ENCODE results near the gene ACAP3.
"Not testable (repeated sequence)": the region's sequence is repeated elsewhere in the genome, so short reads cannot be mapped to it uniquely, and the experiment has no call there.

The ACAP3 gene

DNA sequence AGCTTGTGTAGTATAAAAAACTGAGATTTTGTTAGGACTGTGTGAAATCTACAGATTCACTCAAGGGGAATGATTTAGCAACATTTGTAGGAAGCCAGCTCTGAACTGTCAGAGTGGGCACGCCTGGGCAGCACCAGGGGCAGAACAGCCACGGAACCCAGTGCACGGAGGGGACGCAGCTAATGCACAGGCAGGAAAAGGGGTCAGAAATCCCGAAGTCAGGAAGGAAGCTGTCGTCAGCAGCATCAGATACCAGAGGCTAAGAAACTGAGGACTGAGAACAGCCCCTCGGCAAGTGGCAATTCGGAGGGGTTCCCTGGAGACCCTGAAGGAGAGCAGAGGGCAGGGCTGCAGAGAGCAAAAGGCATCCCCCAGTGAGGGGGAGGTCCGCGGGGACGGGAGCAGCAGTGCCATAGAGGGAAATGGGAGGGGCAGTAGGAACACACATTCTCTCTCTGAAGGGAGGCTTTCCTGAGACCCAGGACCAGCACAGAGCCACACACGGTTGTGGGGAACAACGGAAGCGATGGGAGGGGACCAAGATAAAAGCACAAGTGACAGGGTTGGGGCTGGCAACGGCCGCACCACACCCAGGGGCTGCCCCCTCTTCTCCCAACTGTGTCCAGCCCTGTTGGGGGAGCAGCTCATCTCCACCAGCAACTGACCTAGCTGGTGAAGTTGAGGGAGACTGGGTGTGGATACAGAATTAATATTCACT, 46.7 kb downstream of the ACAP3 start:
- no peak for DNase-seq

DNA sequence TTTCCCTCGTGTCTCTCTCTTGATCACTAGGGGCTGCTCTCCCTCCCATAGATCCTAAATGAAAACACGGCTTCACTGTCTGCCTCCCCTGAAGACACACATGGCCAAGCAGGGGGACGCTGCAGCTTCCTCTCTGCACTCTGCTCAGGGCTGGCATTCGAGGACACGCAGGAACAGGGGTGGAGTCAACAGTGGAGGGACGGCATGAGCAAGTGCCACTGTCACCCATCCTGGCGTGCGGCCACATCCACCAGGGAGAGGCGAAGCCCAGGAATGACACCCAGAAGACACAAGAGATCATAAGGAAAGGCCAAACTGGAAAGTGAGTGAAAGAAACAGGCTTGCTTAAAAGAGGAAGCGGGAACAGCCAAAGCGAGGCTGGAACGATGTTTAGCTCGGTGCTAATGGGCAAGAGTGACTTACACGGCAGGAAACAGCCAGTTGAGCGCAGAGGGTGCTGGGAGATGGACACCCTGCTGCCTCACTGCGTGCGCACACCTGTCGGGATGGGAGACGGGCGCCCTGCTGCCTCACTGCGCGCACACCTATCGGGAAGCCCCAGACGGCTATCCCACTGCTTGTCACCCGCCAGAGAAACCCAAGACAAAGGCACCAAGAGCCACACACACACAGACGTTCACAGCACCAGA, 47.7 kb downstream of the ACAP3 start:
- DNase-seq: no peak

DNA sequence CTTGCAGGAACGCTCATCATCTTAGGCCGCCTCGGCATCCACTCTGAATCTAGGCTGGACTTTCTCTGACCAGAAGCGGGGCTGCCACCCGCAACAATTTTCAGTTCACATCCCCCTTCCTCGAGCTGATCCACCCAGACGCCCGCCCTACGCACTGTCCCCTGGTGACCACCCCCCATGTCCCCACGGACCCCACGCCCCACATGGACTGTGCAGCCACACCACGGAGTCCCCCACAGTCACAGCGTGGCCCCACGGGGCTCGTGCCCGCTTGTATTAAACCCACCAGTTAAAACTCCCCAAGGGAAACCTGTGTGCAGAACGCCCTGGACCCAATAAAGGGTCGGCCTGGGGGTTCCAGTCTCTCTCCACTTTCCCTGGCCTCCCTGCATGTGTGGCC, 48.2 kb downstream of the ACAP3 start:
- no peak for DNase-seq

DNA sequence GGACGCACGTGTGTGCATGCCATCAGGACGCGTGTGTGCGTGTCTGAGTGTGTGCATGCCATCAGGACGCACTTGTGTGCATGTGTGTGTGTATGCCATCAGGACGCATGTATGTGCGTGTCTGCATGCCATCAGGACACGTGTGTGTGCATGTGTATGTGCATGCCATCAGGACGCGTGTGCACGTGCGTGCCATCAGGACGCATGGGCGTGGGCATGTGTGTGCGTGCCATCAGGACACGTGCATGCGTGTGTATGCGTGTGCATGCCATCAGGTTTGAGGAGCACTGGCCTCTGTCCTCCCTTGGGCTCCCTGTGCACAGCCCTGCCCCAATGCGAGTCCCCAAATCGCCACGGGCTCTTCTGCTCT, 48.6 kb downstream of the ACAP3 start:
- no peak for DNase-seq

DNA sequence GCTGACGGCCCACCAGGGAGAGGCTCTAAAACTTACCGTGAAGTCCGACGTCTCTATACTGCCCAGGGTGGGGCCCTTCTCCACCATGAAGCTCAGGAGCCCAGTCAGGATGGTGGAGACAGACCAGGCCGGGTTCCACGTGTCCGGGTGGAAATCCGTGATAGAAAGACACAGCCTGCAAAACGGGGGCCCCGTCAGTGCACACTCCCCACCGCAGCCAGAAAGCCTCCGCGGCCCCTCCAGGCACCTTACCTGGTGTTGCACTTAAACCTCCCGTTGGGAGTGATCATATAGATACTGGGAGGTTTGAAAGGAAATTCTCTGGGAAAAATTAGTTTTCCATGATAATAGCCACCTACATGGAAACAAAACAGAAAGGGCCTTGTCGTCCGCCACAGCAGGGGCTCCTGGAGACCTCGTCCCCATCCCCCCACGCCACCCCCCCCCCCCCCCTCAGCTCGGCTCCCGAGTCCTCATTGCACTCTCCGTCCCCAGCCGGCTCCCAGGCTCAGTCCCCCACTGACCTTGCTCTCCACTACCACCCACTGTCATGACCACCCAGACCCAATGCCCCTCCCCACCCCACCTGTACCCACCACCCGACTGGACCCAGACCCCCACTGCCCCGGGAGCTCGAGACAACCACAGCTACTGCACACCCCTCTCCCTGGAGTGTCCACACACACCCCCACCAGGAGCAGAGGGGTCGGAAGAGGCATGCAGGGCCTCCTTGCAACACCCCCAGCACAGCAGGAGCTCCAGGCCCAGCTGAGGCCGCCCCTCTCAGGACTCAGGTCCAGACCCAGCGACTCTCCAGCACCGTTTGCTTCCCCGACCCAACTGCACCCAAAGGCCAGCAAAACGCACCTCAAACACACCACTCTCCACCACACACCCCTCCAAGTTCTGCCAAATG, 50.5 kb downstream of the ACAP3 start:
- no peak for DNase-seq

DNA sequence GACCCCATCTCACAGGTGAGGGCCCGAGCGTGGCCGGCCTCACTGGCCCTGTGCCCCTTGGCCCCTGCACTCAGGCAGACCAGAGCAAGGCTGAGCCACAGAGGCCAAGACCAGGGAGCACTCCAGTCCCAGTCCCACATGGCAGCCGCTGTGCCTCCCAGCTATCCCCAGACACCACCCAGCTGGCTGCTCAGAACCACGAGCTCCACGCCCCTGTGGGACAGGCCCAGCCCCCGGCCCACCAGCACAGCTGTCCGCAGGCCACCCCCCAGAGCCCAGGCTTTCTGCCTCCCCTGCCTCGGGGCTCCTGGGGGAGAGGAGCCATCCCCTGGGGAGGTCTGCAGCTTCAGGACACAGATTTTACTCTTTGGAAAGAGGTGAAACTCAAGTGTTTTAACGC, 52.1 kb downstream of the ACAP3 start:
- no peak for DNase-seq

DNA sequence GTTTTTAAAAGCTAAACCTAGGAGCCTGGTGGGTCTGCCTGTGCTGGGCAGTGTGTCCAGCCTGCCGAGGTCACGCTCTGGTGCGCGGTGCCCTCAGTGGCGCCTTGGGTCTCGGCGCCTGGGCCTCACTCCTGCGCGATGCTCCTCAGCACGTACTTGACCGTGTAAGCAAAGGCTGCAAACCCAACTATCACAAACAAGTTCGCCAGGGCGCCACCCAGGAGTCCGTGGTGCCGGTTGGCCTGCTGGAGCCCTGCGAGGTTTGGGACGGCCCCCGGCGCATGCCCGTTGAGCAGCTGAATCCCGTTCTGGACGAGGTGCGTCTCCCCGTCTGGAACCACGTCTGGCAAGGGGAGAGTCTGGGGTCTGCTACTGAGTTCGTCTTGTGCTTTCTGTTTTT, 52.7 kb downstream of the ACAP3 start:
- no peak for DNase-seq

DNA sequence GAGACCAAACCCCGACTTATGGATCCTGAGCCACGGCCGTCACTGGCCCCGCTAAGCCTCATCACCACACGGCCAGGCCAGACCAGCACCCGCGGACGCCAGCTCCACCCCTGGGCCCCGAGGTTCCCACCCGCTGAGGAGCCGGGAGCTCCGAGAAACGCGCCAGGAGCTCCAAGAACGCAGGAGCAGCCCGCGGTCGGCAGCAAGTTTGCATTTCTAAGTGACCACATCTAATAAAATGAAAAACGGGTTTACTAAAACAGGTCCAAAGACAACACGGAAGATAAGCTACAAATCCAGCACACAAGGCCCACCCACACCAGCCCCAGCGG, 53.1 kb downstream of the ACAP3 start:
- DNase-seq: no peak

DNA sequence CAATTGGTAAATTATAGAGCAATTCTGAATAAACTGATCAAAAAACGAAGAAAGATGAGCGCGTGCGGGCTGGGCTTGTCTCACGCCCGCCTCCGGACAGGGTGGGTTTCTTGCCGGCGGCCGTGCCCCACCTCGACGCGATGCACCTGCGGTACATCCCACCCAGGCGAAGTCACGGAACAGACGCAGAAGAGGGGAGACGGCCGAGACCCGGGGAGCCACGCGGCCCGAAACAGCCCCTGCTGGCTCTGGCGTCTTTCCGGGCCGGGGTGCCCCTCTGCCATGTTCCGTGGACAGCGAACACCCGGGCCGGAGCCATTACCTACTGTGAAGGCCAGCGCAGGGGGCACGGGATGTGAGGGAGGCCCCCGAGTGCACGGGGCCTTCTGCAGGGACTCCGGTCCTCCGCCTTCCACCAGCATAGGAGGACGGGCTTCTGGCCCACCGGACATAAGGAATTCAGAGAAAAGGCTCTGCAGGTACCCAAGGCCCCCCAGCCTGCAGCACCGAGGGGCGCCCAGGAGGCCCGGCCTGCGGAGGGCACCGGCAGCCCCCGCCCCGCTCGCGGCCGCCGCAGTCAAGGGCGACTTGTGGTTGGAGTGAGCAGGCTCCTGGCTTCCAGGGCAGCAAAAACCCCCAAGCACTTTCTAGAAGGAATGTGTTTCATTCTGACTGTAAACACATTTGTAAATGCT, 53.6 kb downstream of the ACAP3 start:
- no peak for DNase-seq

DNA sequence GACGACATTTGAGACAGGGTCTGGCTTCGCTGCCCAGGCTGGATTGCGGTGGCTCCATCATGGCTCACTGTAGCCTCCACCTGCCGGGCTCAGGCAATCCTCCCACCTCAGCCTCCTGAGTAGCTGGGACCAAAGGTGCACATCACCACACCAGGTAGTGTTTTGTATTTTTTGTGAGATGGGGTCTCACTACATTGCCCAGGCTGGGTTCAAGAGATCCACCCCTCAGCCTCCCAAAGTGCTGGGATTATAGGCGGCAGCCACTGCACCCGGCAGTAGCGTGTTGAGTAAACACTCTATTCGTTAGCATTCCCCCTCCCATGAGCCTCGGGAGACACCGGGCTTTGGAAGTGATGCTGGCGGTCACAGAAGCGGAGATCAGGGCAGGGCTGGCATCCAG, 54.4 kb downstream of the ACAP3 start:
- no peak for DNase-seq

DNA sequence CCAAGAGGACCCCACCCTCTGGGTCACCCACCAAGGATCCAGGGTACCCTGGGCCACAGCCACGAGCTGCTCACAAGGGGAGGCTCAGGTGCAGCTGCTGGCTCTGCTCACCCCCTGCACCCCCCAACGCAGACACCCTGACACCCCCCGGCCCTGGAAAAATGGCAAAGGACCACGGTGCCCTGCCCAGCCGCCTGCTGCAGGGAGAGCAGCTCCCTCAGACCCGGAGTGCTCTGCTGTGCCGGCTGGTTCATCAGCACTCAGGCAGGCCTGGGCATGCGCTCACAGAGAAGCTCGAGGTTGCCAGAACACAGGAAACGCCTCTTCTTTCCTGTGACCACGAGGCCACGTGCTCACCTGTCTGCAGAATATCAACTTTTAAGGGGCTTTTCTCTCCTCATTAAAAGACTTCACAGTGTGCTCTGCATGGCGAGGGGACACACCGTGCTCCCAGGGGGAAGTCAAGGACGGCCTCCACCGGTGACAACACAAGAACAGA, 56.9 kb downstream of the ACAP3 start:
- no peak for DNase-seq

DNA sequence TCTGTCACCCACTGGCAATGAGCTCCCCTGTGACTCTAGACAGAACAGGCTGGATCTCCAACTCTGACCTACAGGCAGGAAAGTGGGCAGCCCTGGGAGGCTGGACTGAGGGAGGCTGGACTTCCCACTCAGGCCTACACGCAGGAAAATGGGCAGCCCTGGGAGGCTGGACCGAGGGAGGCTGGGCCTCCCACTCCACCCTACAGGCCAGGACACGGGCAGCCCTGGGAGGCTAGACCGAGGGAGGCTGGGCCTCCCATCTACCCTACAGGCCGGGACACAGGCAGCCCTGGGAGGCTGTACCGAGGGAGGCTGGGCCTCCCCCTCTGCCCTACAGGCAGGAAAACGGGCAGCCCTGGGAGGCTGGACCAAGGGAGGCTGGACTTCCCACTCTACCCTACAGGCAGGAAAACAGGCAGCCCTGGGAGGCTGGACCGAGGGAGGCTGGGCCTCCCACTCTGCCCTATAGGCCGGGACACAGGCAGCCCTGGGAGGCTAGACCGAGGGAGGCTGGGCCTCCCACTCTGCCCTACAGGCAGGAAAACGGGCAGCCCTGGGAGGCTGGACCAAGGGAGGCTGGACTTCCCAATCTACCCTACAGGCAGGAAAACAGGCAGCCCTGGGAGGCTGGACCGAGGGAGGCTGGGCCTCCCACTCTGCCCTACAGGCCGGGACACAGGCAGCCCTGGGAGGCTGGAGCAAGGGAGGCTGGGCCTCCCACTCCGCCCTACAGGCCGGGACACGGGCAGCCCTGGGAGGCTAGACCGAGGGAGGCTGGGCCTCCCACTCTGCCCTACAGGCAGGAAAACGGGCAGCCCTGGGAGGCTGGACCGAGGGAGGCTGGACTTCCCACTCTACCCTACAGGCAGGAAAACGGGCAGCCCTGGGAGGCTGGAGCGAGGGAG, 59.5 kb downstream of the ACAP3 start:
- DNase-seq: not testable (repeated sequence)

DNA sequence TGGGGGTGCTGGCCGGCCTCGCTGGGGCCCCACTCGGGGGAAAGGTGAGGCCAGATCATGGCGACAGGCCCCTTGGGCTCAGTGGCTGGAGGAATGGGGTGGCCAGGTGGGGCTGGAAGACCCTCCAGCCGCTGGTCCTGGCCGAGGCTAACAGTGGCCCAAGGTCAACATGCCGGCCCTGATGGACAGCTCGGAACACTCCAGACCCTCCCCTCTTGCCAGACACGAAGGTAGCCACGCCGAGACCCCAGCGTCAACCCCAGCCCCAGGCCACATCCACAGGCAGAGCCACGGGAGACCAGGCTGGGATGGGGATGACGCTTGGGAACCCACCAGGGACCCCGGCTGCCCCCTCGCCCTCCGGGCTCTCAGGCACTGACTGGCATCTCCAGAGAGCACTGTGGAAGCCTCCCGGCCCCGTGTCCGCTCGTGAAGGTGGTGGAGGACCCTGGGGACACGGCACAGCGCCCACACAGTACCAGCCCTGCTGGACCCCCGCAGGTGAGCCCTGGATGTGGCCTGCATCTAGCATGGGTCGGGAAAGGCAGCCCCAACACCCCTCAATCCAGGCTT, 60.3 kb downstream of the ACAP3 start:
- no peak for DNase-seq

DNA sequence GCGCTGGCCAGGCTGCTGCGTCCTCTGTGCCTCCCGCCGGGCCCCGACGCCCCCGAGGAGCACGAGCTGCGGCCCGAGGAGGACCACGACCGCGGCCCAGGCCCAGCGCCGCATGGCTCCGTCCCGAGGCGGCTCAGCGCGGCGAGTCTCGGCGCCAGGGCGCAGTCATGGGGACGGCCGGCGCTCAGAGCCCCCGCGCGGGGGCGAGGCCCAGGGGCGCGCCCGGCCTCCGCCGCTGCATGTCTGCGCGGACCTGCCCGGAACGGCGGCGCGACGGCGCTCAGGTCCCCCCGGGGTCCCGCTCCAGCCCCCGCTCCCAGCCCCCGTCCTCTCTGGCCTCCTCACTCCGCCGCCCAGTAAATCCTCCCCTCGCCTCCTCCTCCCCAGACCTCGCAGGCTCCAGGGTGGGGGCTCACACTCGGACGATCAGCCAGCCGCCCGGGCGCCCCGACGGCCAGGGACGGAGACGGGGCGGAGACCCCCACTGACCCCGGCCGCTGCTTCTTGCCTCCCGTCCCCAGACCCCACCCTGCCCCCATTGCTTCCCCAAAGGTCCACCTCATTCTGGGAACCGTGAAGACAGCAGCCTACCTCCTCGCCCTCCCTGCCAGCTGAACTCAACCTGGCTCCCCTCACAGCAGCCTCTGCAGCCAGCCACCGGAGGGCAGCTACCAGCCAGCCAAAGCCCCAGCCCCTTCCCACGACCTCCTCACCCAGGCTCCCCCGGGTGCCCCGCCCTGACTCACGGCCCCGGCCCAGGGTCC, 61.0 kb downstream of the ACAP3 start, which contains the start of gene C1QTNF12:
C1QTNF12 (minus strand) TSS at position 146 of the 764 bp plus-strand sequence; CDS start at position 114, 32 bp downstream.
- DNase-seq: no peak

DNA sequence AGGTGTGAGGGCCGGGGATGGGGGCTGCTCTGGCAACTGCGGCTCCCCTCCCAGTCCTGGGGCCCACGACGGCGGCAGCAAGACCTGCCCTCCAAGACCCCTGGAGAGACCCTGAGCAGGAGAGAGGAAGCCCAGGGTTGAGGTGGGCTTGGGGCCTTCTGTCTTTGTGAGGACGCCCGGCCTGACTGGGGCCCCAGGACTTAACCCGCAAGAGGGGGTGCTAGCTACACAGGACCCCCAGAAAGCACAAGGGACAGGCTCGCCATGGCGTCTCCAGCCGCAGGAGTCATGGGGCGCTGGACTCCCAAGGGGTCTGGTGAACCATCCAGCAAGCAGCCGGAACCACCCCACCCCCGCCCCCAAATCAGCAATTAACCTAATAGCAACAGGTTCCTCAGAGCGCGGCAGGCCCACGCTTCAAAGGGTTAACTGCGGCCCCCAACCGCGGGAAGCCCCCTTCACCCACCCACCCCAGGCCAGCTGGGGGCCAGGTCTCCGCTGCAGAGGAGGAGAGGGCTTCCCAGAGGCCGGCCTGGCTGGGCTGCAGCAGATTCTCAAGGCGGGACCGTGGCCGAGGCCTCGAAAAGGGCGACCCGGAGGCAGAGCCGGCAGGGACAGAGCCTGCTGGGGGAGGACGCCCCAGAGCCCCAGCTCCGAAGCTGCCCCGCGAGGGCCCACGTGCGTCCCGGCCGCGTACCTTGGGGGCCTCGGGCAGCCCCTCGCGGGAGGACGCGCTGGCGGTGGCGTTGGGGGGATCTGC, 61.7 kb downstream of the ACAP3 start:
- no peak for DNase-seq

DNA sequence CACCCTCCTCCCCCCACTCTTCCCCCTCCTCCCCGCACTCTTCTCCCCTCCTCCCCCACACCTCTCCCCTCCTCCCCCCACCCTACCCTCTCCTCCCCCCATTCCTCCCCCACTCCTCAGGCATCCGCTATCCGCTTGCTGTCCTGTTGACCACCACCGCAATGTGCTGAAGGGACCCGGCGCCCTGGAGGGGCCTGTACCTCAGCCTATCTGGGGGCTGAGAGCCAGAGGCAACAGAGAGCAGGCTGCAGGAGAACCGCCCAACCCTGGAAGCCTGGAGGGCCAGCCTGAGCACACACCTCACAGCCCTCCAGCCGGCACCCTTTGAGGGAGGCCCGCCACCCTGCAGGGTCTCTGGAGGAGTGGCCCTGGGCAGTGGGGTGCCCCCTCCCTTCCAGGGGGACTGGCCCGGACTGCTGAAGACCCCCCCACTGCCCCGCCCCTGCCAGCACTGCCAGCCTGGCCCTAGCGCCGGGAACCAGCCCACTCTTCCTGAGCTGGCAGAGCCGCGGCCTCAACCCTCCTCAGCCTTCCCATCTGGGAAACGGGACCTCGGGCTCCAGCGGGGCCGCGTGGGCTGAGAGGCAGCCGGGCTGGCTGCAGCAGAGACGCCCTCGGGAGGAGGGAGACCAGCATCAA, 62.4 kb downstream of the ACAP3 start:
- no peak for DNase-seq

DNA sequence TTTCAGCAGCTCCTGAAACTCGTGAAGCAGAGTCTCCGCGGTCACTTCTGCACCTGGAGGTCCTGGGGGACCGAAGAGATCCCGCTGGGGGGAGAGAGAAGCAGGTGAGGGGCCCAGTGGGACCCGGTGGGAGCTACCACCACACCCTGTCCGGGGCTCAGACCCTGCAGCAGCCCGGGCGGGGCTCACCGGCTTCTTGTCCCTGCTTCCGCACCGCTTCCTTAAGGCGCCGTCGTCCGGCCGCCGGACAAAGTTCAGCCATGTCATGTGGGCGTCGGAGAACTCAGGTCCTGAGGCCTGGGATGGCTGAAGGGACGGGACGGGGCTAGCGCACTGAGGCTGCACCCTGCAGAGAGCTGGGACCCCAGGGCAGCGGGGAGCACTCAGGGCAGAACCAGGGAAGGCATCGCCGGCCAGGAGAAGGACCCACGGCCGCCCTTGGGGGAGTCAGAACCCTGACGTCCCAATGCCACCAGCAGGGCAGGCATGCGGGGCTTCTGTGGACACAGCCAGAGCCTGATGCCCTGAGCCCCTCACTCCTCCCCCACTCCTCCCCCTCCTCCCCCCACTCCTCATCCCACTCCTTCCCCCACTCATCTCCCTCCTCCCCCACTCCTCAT, 63.4 kb downstream of the ACAP3 start:
- no peak for DNase-seq

DNA sequence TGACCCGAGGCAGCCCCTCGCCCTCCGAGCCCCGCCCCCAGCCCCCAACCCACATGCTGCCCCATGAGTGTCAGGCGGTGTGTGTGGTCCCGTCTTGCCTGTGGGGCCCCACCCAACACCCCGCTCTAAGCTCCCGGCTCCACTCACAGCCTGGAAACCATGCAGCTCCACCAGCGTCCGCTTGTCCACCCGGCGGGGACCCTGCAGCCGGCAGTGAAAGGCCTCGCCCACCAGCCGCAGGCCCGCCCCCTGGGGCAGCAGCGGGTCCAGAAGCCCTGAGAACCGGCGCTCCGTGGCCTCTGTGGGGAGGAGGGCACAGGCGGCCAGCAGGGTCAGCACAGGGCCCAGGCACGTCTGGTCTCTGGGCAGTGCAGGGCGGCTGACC, 63.9 kb downstream of the ACAP3 start:
- DNase-seq: no peak

DNA sequence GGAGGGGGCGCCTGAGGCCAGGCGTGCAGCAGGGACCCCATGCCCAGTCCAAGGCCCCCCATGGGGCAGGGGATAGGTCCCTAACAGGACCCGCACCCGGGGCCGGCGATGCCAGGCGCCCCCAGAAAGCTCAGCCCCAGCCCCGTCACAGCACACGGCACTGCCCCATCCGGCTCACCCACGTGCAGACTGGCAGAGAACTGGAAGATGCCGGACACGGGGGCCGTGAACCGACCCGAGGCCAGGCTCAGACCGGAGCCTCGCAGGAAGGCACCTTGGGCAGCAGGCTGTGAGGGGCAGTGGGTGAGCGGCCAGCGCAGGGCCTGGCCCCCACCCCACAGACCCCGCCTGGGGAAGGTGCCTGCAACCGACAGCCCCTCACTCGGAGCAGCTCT, 64.5 kb downstream of the ACAP3 start:
- no peak for DNase-seq

Data from effector CD8-positive, alpha-beta T cell (primary cell).